Measurements from ENCODE around the gene RAB21.

GRCh38 chr12:71840231-71840847 lies 85.7 kb downstream of the RAB21 start:
- TF ChIP-seq CTCF (IDR thresholded peaks at IDR 0.05; ENCODE audit: borderline replicate concordance, extremely low read depth, low read length, poor library complexity, severe bottlenecking) (no peak), EZH2 (IDR thresholded peaks at IDR 0.05; ENCODE audit: borderline replicate concordance, low read depth, low read length, severe bottlenecking) (no peak)
